Right lobe of liver (tissue), 4 donors: ENCODE measurements around the gene CERK.

Experiments
- POLR2A ChIP-seq: fragments of 450-650 bp; IDR thresholded peaks from one replicate; pipeline ENCODE4 v1.6.1; 2017; ENCODE audit warnings: antibody characterized with exemption, mild to moderate bottlenecking
- TF ChIP-seq, protein P1 (sequence below), 4 donors: fragments of 200-600 bp in 3 of 4; fragments of 450-650 bp in 1 of 4; IDR thresholded peaks; one replicate each; pipeline versions ENCODE4 v1.5.1 to v1.8.0; 2016 to 2022; ENCODE audit warnings: antibody characterized with exemption in 4 of 4, mild to moderate bottlenecking in 2 of 4
- donor health status: DM: no; HTN: no; CAD: no.
- donor health status: DM: no; HTN: no; CAD: no.
- donor health status: DM: no; HTN: yes; CAD: no.

- no peak for TF ChIP-seq POLR2A
- TF ChIP-seq, protein P1, sequence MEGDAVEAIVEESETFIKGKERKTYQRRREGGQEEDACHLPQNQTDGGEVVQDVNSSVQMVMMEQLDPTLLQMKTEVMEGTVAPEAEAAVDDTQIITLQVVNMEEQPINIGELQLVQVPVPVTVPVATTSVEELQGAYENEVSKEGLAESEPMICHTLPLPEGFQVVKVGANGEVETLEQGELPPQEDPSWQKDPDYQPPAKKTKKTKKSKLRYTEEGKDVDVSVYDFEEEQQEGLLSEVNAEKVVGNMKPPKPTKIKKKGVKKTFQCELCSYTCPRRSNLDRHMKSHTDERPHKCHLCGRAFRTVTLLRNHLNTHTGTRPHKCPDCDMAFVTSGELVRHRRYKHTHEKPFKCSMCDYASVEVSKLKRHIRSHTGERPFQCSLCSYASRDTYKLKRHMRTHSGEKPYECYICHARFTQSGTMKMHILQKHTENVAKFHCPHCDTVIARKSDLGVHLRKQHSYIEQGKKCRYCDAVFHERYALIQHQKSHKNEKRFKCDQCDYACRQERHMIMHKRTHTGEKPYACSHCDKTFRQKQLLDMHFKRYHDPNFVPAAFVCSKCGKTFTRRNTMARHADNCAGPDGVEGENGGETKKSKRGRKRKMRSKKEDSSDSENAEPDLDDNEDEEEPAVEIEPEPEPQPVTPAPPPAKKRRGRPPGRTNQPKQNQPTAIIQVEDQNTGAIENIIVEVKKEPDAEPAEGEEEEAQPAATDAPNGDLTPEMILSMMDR (IDR thresholded peaks at IDR 0.05): no peak
Measured at GRCh38 chr22:46659791-46660186, 78.3 kb downstream of the CERK start.
